Measurements from ENCODE around the gene DLGAP1.

The DLGAP1 gene

GRCh38 chr18:3852321-3852720, 602.8 kb downstream of the DLGAP1 start:
- Mint-ChIP-seq H3K9me3 (peaks cover 3 to 5% of the 10 kb centered on the region in 2 donors), H3K4me3 (no peak overlapping the region), H3K36me3 (no peaks in the 10 kb centered on the region), H3K27ac (no peak overlapping the region), H3K4me1 (peaks cover 2 to 4% of the 10 kb centered on the region in 2 donors), H3K27me3 (peaks cover 8 to 10% of the 10 kb centered on the region in 2 donors)
- ATAC-seq (replicated peaks) (no peak), DNase-seq (no peak)

DNA sequence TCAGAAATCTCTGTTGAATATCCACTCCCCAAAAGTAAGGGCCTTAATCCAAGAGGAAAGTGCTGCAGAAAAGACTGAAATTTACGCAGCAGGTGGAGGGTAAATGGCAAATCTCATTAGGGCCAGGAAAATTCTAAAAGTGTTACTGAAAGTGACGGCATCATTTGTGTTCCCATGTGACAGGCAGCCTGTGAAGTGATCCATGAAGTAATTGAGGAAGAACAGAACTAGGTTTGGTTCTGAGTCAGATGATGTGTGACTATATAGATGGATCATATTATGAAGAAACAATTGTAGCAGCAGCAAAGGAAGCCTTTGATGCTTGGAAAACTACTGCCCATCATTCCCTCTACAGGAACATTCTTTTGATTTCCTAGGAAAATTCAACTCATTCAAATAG, 603.9 kb downstream of the DLGAP1 start:
- DNase-seq (no peak), ATAC-seq (replicated peaks) (peak; percentile 60 to 71)
- Mint-ChIP-seq H3K9me3 (peaks cover 3 to 5% of the 10 kb centered on the region in 2 donors), H3K4me1 (peaks cover 2 to 4% of the 10 kb centered on the region in 2 donors), H3K4me3 (no peak overlapping the region), H3K36me3 (no peaks in the 10 kb centered on the region), H3K27ac (no peak overlapping the region), H3K27me3 (peaks cover 11 to 12% of the 10 kb centered on the region in 2 donors)

DNA sequence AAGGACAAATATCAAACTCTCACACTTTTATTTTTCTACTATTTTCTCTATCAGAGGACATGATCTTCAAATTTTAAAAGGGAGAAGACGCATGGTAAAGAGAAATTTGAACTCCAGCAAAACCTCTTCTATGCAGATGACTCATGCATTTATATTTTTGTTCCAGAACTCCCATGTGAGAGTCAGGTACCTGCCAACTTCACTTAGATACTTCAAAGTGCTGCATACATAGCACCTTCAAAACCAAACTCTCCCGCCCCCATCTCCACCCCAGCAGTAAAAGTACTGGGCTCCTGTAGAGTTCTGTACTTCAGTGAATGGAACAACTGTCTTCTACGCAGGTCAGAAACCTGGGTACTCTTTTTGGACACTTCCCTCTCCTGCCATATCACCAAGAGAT, 606.8 kb downstream of the DLGAP1 start:
- ATAC-seq (replicated peaks) (no peak), DNase-seq (no peak)
- no peak overlapping the region for H3K4me3 Mint-ChIP-seq
- peaks cover 8 to 14% of the 10 kb centered on the region in 2 donors for H3K27me3 Mint-ChIP-seq
- H3K27ac Mint-ChIP-seq, result no peak overlapping the region
- no peaks in the 10 kb centered on the region for H3K36me3 Mint-ChIP-seq
- H3K9me3 Mint-ChIP-seq, result peaks cover 3 to 5% of the 10 kb centered on the region in 2 donors
- H3K4me1 Mint-ChIP-seq, result peaks cover 2 to 4% of the 10 kb centered on the region in 2 donors

- no peak overlapping the region for H3K27ac Mint-ChIP-seq
- no peak for ATAC-seq (replicated peaks)
- peaks cover 18 to 31% of the 10 kb centered on the region in 2 donors for H3K27me3 Mint-ChIP-seq
- no peaks in the 10 kb centered on the region for H3K36me3 Mint-ChIP-seq
- no peaks in the 10 kb centered on the region for H3K4me1 Mint-ChIP-seq
- DNase-seq, result no peak
- no peak overlapping the region for H3K4me3 Mint-ChIP-seq
- no peaks in the 10 kb centered on the region for H3K9me3 Mint-ChIP-seq
Observed at GRCh38 chr18:3845161-3845560, 609.9 kb downstream of the DLGAP1 start.

GRCh38 chr18:3842844-3843243, 612.3 kb downstream of the DLGAP1 start:
- Mint-ChIP-seq H3K27me3 (peaks cover 14 to 28% of the 10 kb centered on the region in 2 donors), H3K4me1 (no peaks in the 10 kb centered on the region), H3K9me3 (no peaks in the 10 kb centered on the region), H3K36me3 (no peaks in the 10 kb centered on the region), H3K4me3 (no peak overlapping the region), H3K27ac (no peak overlapping the region)
- ATAC-seq (replicated peaks) (no peak), DNase-seq (no peak)

DNA sequence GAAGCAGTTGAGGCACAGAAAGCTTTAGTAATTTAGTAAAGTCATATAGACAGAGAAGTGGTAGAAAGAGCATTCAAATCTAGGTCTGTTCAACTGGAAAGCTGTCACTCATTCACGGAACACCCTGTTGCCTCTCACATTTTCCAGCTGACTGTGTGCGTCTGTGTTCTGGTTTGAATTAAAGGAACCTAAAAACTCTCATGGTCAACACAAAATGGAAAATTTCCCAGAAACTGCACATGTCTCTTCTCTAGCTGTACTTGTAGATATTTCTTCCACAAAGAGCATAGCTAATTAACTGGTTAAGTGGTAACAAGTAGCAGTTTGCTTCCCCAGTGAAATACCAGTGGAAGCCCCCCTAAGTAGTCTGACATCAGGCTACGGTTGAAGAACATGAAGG, 614.3 kb downstream of the DLGAP1 start:
- no peaks in the 10 kb centered on the region for H3K4me1 Mint-ChIP-seq
- DNase-seq (no peak), ATAC-seq (replicated peaks) (no peak)
- H3K9me3 Mint-ChIP-seq, result no peaks in the 10 kb centered on the region
- H3K4me3 Mint-ChIP-seq, result no peak overlapping the region
- no peaks in the 10 kb centered on the region for H3K36me3 Mint-ChIP-seq
- H3K27ac Mint-ChIP-seq, result no peak overlapping the region
- peaks cover 10 to 22% of the 10 kb centered on the region in 2 donors for H3K27me3 Mint-ChIP-seq

GRCh38 chr18:3839581-3839981, 615.5 kb downstream of the DLGAP1 start:
- Mint-ChIP-seq H3K4me3 (no peak overlapping the region), H3K9me3 (no peaks in the 10 kb centered on the region), H3K36me3 (no peaks in the 10 kb centered on the region), H3K4me1 (no peaks in the 10 kb centered on the region), H3K27ac (no peak overlapping the region), H3K27me3 (peaks cover 10 to 22% of the 10 kb centered on the region in 2 donors)
- ATAC-seq (replicated peaks), result no peak
- DNase-seq, result no peak

DNA sequence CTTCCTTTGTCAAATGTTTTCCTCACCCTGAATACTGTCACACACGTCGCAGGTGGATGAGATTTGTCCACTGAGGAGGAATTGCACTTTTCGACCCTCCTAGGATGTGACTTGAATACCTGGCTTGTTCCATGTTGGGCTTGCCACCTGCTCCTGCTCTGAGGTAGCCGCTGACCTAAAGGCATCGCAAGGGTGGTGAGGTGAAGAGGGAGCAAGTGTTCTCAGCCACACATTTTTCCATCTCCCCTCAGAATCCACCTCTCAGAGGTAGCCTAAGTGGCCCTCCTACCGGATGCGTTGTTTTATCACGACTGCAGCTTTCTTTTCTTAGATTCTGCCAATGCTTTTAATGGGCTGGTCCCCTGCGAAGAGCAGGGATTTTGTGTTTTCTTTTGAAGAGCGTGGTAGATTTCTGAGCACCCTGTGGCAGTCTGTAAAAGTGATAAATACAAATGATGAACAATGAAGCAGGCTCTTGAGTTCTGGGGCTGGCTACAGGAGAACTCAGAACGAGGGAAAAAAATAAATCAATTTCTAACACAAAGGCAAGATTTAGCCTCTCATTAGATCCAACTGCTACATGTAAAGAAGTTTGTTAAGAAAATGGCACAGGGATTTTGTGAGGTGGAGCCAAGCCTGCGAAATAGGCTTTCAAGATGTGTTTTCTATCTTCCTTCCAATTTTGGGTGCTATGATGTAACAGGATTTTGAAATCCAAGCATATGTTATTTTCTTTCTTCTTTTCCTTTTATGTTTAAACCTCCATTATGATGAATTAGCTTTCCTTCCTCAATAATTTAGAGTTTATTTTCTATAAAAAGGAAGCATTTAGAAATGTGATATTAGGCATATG, 618.4 kb downstream of the DLGAP1 start:
- Mint-ChIP-seq H3K4me1 (no peaks in the 10 kb centered on the region), H3K9me3 (no peaks in the 10 kb centered on the region), H3K27ac (no peak overlapping the region), H3K4me3 (no peak overlapping the region), H3K27me3 (peaks cover 7 to 11% of the 10 kb centered on the region in 2 donors), H3K36me3 (no peaks in the 10 kb centered on the region)
- no peak for ATAC-seq (replicated peaks)
- DNase-seq, result no peak

GRCh38 chr18:3832025-3832638, 623.0 kb downstream of the DLGAP1 start:
- no peak for DNase-seq
- H3K4me1 Mint-ChIP-seq, result no peaks in the 10 kb centered on the region
- no peaks in the 10 kb centered on the region for H3K9me3 Mint-ChIP-seq
- H3K36me3 Mint-ChIP-seq, result no peaks in the 10 kb centered on the region
- peaks cover 0 to 4% of the 10 kb centered on the region in 2 donors for H3K27me3 Mint-ChIP-seq
- H3K27ac Mint-ChIP-seq, result no peak overlapping the region
- no peak for ATAC-seq (replicated peaks)
- H3K4me3 Mint-ChIP-seq, result no peak overlapping the region

DNA sequence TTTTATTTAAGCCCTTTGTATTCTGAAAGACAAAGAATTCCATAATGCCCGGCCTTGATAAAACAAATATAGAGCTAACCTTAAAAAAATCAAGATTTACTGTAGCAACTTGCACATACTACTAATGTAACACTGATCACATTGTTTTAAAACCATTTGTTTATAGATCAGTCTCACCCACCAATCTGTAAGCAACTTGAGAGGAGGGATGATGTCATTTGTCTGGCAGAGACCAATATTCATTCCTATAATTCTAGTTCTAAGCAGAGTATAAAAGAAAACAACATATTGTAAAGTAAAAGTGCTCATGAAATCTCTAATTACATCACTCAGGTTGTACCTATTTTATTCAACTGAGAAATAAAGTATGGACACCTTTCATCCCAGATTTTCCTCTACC, 624.5 kb downstream of the DLGAP1 start:
- no peak for DNase-seq
- Mint-ChIP-seq H3K27ac (no peak overlapping the region), H3K9me3 (peaks cover 5 to 7% of the 10 kb centered on the region in 2 donors), H3K4me1 (no peaks in the 10 kb centered on the region), H3K4me3 (no peak overlapping the region), H3K36me3 (no peaks in the 10 kb centered on the region), H3K27me3 (peaks cover 13 to 14% of the 10 kb centered on the region in 2 donors)
- no peak for ATAC-seq (replicated peaks)

DNA sequence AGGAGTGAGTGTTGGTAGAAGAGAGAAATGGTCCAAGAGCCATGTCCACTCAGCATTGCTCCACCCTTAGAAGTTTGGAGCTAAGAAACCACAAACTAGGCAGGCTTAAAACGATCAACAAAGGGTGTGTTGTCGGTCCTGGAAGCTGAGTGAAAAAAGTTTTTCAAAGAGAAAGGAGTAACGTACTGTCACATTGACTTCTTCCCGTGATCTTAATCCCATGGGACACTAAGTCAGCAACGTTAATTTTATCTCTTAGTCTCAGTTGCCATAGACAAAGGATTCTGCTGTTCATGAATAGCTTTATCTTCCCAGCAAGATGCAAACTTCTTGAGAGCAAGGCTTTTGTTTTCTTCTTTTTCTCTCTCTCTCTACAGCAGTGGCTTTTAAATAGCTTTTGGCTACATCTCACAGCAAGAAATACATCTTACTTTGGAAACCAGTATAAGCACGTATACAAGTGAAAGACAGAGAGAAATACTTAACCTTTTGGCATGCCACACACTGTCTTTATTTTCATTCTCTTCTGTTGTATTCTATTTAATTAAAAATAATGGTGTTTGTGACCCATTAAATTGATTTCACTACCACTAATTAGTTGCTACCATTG, 627.8 kb downstream of the DLGAP1 start:
- H3K9me3 Mint-ChIP-seq, result peaks cover 6 to 7% of the 10 kb centered on the region in 2 donors
- no peaks in the 10 kb centered on the region for H3K4me1 Mint-ChIP-seq
- ATAC-seq (replicated peaks) (no peak), DNase-seq (no peak)
- H3K27ac Mint-ChIP-seq, result no peak overlapping the region
- H3K36me3 Mint-ChIP-seq, result no peaks in the 10 kb centered on the region
- peaks cover 10 to 13% of the 10 kb centered on the region in 2 donors for H3K27me3 Mint-ChIP-seq
- no peak overlapping the region for H3K4me3 Mint-ChIP-seq

GRCh38 chr18:3826021-3826420, 629.1 kb downstream of the DLGAP1 start:
- no peak overlapping the region for H3K27ac Mint-ChIP-seq
- H3K9me3 Mint-ChIP-seq, result peaks cover 6 to 7% of the 10 kb centered on the region in 2 donors
- no peaks in the 10 kb centered on the region for H3K36me3 Mint-ChIP-seq
- no peak for DNase-seq
- H3K4me3 Mint-ChIP-seq, result no peak overlapping the region
- H3K27me3 Mint-ChIP-seq, result peaks cover 10 to 13% of the 10 kb centered on the region in 2 donors
- ATAC-seq (replicated peaks), result no peak
- H3K4me1 Mint-ChIP-seq, result no peaks in the 10 kb centered on the region

DNA sequence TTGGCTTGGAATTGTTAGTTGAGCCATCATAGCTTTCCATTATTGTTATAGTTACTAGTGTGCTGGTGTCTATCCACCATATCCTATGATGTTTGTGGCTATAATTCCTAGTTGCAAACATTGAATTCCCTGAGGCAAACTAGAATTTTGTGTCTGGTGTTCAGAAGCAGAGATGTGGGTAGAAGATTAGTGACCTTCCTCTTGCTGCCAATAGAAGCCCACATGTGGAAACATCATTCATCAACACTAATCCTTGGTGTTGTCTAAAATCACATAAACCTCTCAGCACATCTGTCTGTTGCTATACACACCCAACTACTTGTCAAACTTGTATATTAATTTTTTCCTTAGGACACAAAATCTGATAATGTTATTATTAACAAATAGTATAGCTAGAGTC, 631.0 kb downstream of the DLGAP1 start:
- Mint-ChIP-seq H3K36me3 (no peaks in the 10 kb centered on the region), H3K27me3 (peaks cover 10 to 13% of the 10 kb centered on the region in 2 donors), H3K9me3 (peaks cover 6 to 7% of the 10 kb centered on the region in 2 donors), H3K4me3 (no peak overlapping the region), H3K27ac (no peak overlapping the region), H3K4me1 (no peaks in the 10 kb centered on the region)
- ATAC-seq (replicated peaks) (no peak), DNase-seq (no peak)

- no peak for DNase-seq
- Mint-ChIP-seq H3K4me1 (no peaks in the 10 kb centered on the region), H3K36me3 (no peaks in the 10 kb centered on the region), H3K27me3 (peaks cover 10 to 13% of the 10 kb centered on the region in 2 donors), H3K9me3 (peaks cover 6 to 7% of the 10 kb centered on the region in 2 donors), H3K4me3 (no peak overlapping the region), H3K27ac (no peak overlapping the region)
- no peak for ATAC-seq (replicated peaks)
Observed at GRCh38 chr18:3823073-3823472, 632.0 kb downstream of the DLGAP1 start.

All from stimulated activated naive B cell treated with anti-CD40 and anti-IgM and Interleukin-4, amounts not matched to agents 10 μg/mL and 1 μg/mL and 100 μg/mL, for 72 hours (primary cell).